Measurements from ENCODE around the gene NDC1. TPM values are rescaled to one million over a fixed set of nuclear protein-coding genes. Genes with fewer than 3 reads are reported as not detected.
"Not testable (repeated sequence)": the region's sequence is repeated elsewhere in the genome, so short reads cannot be mapped to it uniquely, and the experiment has no call there.

The NDC1 gene
- total and polyA plus RNA-seq, 2 donors (not counting 3 experiments of a cell fraction or from before 2014, with no cell fraction given): 23.2 to 29.2 TPM

DNA sequence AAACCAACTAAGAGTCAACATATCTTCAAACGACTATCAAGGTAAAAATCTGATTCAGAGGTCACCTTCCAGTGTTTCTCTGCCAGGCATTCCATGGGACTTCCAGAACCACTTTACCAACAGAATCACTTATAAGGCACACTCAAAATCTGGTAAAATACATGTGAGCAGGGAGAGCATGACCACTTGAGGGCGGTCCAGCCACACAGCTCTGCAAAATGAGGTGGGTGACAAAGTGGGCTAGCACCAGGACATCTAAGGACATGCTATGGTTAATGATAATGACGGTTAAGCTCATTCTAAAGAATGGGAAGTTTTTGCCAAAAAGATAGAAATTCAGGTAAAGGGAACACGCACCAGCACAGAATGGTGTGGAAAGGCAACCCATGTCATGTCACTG, 74.6 kb downstream of the NDC1 start:
- BruUV-seq (replicated peaks): no TSS peak
- Histone ChIP-seq H2AFZ (ENCODE audit: low read depth, low read length) (no peak overlapping the region), H3K9me1 (replicated peaks; ENCODE audit: control insufficient read depth, extremely low read depth, insufficient read depth, low read length) (no peaks in the 10 kb centered on the region), H3K4me2 (ENCODE audit: insufficient read depth, low read length) (no peak overlapping the region), H3K9me3 (replicated peaks; ENCODE audit: control insufficient read depth, insufficient read depth, low read length) (no peaks in the 10 kb centered on the region), H3K9ac (replicated peaks; ENCODE audit: extremely low read depth, insufficient read depth, low read length) (no peak overlapping the region), H4K20me1 (replicated peaks; ENCODE audit: control insufficient read depth, extremely low read depth, insufficient read depth, low read length) (no peaks in the 10 kb centered on the region), H3K79me2 (ENCODE audit: control insufficient read depth, insufficient read depth, low read length) (no peaks in the 10 kb centered on the region), H3K4me3 (replicated peaks in 1 of 3; ENCODE audit: insufficient read depth in 1 of 3, low read depth in 1 of 3, low read length in 3 of 3) (no peak overlapping the region), H3K27me3 (ENCODE audit: control insufficient read depth in 2 of 2, insufficient read depth in 2 of 2, low read length in 2 of 2) (no peaks in the 10 kb centered on the region), H3K4me1 (ENCODE audit: control insufficient read depth, extremely low read depth, insufficient read depth, low read length) (peaks cover 28% of the 10 kb centered on the region), H3K27ac (ENCODE audit: insufficient read depth, low read depth, low read length) (no peak overlapping the region), H3K36me3 (ENCODE audit: control insufficient read depth in 2 of 2, extremely low read depth in 1 of 2, insufficient read depth in 2 of 2, low read length in 2 of 2) (no peaks in the 10 kb centered on the region)
- TF ChIP-seq EZH2 (IDR thresholded peaks at IDR 0.05; ENCODE audit: borderline replicate concordance, low read depth, low read length, severe bottlenecking): no peak
- TF ChIP-seq POLR2A (IDR thresholded peaks at IDR 0.05; ENCODE audit: low read depth, low read length): no peak
- no peak for TF ChIP-seq FOS (IDR thresholded peaks at IDR 0.05; ENCODE audit: borderline replicate concordance, insufficient read depth, low read length)
- TF ChIP-seq MYC (IDR thresholded peaks at IDR 0.05; ENCODE audit: low read depth, low read length): no peak
- dilution Hi-C loops (cut with MboI; ENCODE audit: extremely low pct_ligation_motif_present, low sequenced_read_pairs): no loop called here
- intact Hi-C loops (cut with micrococcal nuclease): no loop called here
- ChIA-PET CTCF (interaction anchor here (1.6 to 2.1 kb wide), 2 partner anchors 10 to 48 kb away, joined by 6 to 11 read pairs; no protein-coding TSS in a partner anchor), POLR2A (no interaction called here)
- FAIRE-seq: no peak
- DNase-seq (ENCODE audit: low read depth, low spot score): no peak

DNA sequence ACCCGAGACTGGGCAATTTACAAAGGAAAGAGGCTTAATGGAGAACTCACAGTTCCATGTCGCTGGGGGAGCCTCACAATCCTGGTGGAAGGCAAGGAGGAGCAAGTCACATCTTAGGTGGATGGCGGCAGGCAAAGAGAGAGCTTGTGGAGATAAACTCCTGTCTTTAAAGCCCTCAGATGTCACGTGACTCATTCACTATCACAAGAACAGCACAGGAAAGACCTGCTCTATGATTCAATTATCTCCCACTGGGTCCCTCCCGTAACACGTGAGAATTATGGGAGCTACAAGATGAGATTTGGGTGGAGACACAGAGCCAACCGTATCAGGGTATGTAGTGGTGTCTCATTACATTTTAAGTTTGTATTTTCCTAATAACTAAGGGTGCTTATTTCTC, 77.6 kb downstream of the NDC1 start:
- POLR2A ChIA-PET; H2AFZ ChIP-seq (ENCODE audit: low read depth, low read length); BruUV-seq (replicated peaks); H3K27ac ChIP-seq (ENCODE audit: insufficient read depth, low read depth, low read length); H3K4me1 ChIP-seq (ENCODE audit: control insufficient read depth, extremely low read depth, insufficient read depth, low read length); H3K9me3 ChIP-seq (replicated peaks; ENCODE audit: control insufficient read depth, insufficient read depth, low read length); H4K20me1 ChIP-seq (replicated peaks; ENCODE audit: control insufficient read depth, extremely low read depth, insufficient read depth, low read length); H3K9me1 ChIP-seq (replicated peaks; ENCODE audit: control insufficient read depth, extremely low read depth, insufficient read depth, low read length); FAIRE-seq; dilution Hi-C loops (cut with MboI; ENCODE audit: extremely low pct_ligation_motif_present, low sequenced_read_pairs); H3K4me3 ChIP-seq (replicated peaks in 1 of 3; ENCODE audit: insufficient read depth in 1 of 3, low read depth in 1 of 3, low read length in 3 of 3); H3K27me3 ChIP-seq (ENCODE audit: control insufficient read depth in 2 of 2, insufficient read depth in 2 of 2, low read length in 2 of 2); DNase-seq (ENCODE audit: low read depth, low spot score); H3K36me3 ChIP-seq (ENCODE audit: control insufficient read depth in 2 of 2, extremely low read depth in 1 of 2, insufficient read depth in 2 of 2, low read length in 2 of 2); H3K4me2 ChIP-seq (ENCODE audit: insufficient read depth, low read length); H3K9ac ChIP-seq (replicated peaks; ENCODE audit: extremely low read depth, insufficient read depth, low read length); intact Hi-C loops (cut with micrococcal nuclease); H3K79me2 ChIP-seq (ENCODE audit: control insufficient read depth, insufficient read depth, low read length); CTCF ChIA-PET: not testable (repeated sequence)

Measured in endothelial cell of umbilical vein (primary cell).